Esophagus muscularis mucosa (tissue), 4 donors: ENCODE measurements around the gene RECK. TPM values are rescaled to one million over a fixed set of nuclear protein-coding genes. Genes with fewer than 3 reads are reported as not detected.

ENCODE experiments used
- DNase-seq: peaks from one replicate; pipeline ENCODE4 v3.0.0-alpha.2; 2017; ENCODE audit errors: extremely low spot score
- H3K27ac ChIP-seq, 4 donors: fragments of 200-600 bp; sonication (generic); replicated peaks in 1 of 4; 1 replicate in 3 of 4; 2 replicates in 1 of 4; pipeline ENCODE4 v1.5.1; 2016 to 2019; ENCODE audit warnings: mild to moderate bottlenecking in 1 of 4
- H3K27me3 ChIP-seq, 4 donors: fragments of 200-600 bp; sonication (generic); one replicate each; pipeline versions ENCODE4 v1.5.1 to v1.6.0; 2016 to 2019
- H3K36me3 ChIP-seq, 4 donors: fragments of 200-600 bp; sonication (generic); one replicate each; pipeline ENCODE4 v1.5.1; 2016 to 2019
- H3K4me1 ChIP-seq, 4 donors: fragments of 200-600 bp; sonication (generic); one replicate each; pipeline ENCODE4 v1.5.1; 2016 to 2019
- H3K4me3 ChIP-seq, 4 donors: fragments of 200-600 bp; sonication (generic); 1 replicate in 2 of 4; 2 replicates in 2 of 4; pipeline ENCODE4 v1.5.1; 2016 to 2019; ENCODE audit warnings: mild to moderate bottlenecking in 4 of 4, moderate library complexity in 1 of 4
- H3K9me3 ChIP-seq, 4 donors: fragments of 200-600 bp; sonication (generic); 1 replicate in 3 of 4; 2 replicates in 1 of 4; pipeline ENCODE4 v1.5.1; 2016 to 2019
- CTCF ChIP-seq, 3 experiments: fragments of 200-600 bp in 2 of 3; fragments of 450-650 bp in 1 of 3; sonication (generic) in 2 of 3; IDR thresholded peaks; one replicate each; pipeline ENCODE4 v1.5.1; 2017 to 2019; ENCODE audit warnings: antibody characterized with exemption in 3 of 3, mild to moderate bottlenecking in 2 of 3, moderate library complexity in 1 of 3
- EP300 ChIP-seq: sonication (generic); formaldehyde crosslinking; IDR thresholded peaks from one replicate; pipeline ENCODE4 v1.6.1; 2017; ENCODE audit warnings: antibody characterized with exemption
- POLR2A ChIP-seq: fragments of 450-650 bp; IDR thresholded peaks from one replicate; pipeline ENCODE4 v1.6.1; 2017; ENCODE audit warnings: antibody characterized with exemption, moderate library complexity, mild to moderate bottlenecking, low read depth
- POLR2AphosphoS5 ChIP-seq, 2 donors: sonication (generic); formaldehyde crosslinking; IDR thresholded peaks; one replicate each; pipeline ENCODE4 v1.6.1; 2017; ENCODE audit warnings: antibody characterized with exemption in 2 of 2
- WGBS: methylation state at CpG from one replicate; pipeline ENCODE4 v1.1.5; 2018; 5-methylcytosine and 5-hydroxymethylcytosine counted together
- intact Hi-C: fragments of 100-400 bp; cut with DNase I; formaldehyde crosslinking; loops from one replicate; pipeline ENCODE4 v1.15.1; 2023
- total RNA-seq, 4 donors: library from RNA; depleted of rRNA; stranded (reverse); fragments of >200 nt; gene quantifications; one replicate each; pipeline versions ENCODE4 v1.1.0 to v1.2.1, GENCODE V29; 2016

The RECK gene
- total RNA-seq, 4 donors from 2014 or later, result 16.6 to 24.2 (median 19.0) TPM

GRCh38 chr9:36091026-36091953 is 54.6 kb downstream of the RECK start:
- H3K4me3 ChIP-seq, result no peak overlapping the region
- no peak for TF ChIP-seq CTCF (IDR thresholded peaks at IDR 0.05)
- no peak for DNase-seq
- H3K27me3 ChIP-seq, result no peaks in the 10 kb centered on the region
- intact Hi-C loops, result no loop called here
- WGBS, result 19% methylated on average over 8 of the region's 8 CpGs
- no peak overlapping the region for H3K27ac ChIP-seq
- peaks cover 0 to 9% (median 3%) of the 10 kb centered on the region in 4 donors for H3K36me3 ChIP-seq
- H3K9me3 ChIP-seq, result no peaks in the 10 kb centered on the region
- H3K4me1 ChIP-seq, result peaks cover 9 to 18% (median 15%) of the 10 kb centered on the region in 4 donors

- intact Hi-C loops, result no loop called here
Measured at GRCh38 chr9:36092014-36092413, 55.3 kb downstream of the RECK start.

GRCh38 chr9:36092509-36093215 is 55.9 kb downstream of the RECK start:
- H3K36me3 ChIP-seq, result no peaks in the 10 kb centered on the region
- H3K4me1 ChIP-seq, result peaks cover 9 to 18% (median 15%) of the 10 kb centered on the region in 4 donors
- no peak for DNase-seq
- TF ChIP-seq POLR2AphosphoS5 (IDR thresholded peaks at IDR 0.05), result no peak
- TF ChIP-seq EP300, result no peak
- no peak for TF ChIP-seq POLR2A
- no peak for TF ChIP-seq CTCF (IDR thresholded peaks at IDR 0.05)
- intact Hi-C loops, result no loop called here
- no peak overlapping the region for H3K4me3 ChIP-seq
- no peaks in the 10 kb centered on the region for H3K27me3 ChIP-seq
- no peaks in the 10 kb centered on the region for H3K9me3 ChIP-seq
- peak overlapping the region in 1 of 4 donors; percentile 12 for H3K27ac ChIP-seq
- 95% methylated on average over 9 of the region's 9 CpGs for WGBS

More at GRCh38 chr9:36092014-36092413, 55.3 kb downstream of the RECK start:
- H3K36me3 ChIP-seq, result peaks cover 0 to 2% (median 0%) of the 10 kb centered on the region in 4 donors
- TF ChIP-seq CTCF (IDR thresholded peaks at IDR 0.05) (no peak), POLR2A (no peak), POLR2AphosphoS5 (IDR thresholded peaks at IDR 0.05) (no peak), EP300 (no peak)
- H3K27me3 ChIP-seq, result no peaks in the 10 kb centered on the region
- H3K4me3 ChIP-seq, result no peak overlapping the region
- H3K9me3 ChIP-seq, result no peaks in the 10 kb centered on the region
- peak overlapping the region in 1 of 4 donors; percentile 12 for H3K27ac ChIP-seq
- 92% methylated on average over 1 of the region's 1 CpG for WGBS
- DNase-seq, result no peak
- H3K4me1 ChIP-seq, result peaks cover 9 to 18% (median 15%) of the 10 kb centered on the region in 4 donors

GRCh38 chr9:36093384-36093783 is 56.7 kb downstream of the RECK start:
- no peaks in the 10 kb centered on the region for H3K27me3 ChIP-seq
- H3K4me3 ChIP-seq, result no peak overlapping the region
- no peaks in the 10 kb centered on the region for H3K36me3 ChIP-seq
- H3K9me3 ChIP-seq, result no peaks in the 10 kb centered on the region
- peaks cover 9 to 18% (median 15%) of the 10 kb centered on the region in 4 donors for H3K4me1 ChIP-seq
- 88% methylated on average over 2 of the region's 2 CpGs for WGBS
- H3K27ac ChIP-seq, result no peak overlapping the region
- TF ChIP-seq POLR2A (no peak), CTCF (IDR thresholded peaks at IDR 0.05) (no peak), EP300 (no peak), POLR2AphosphoS5 (IDR thresholded peaks at IDR 0.05) (no peak)
- intact Hi-C loops, result no loop called here
- DNase-seq, result no peak
